Raji (cell line): ENCODE results near the gene GPANK1.

Experiments used
- POLR2A ChIP-seq: IDR thresholded peaks from 2 replicates; pipeline ENCODE4 v1.6.1; 2011; ENCODE audit warnings: low read depth, low read length, control low read depth; ENCODE audit not compliant: insufficient read depth

The GPANK1 gene

DNA sequence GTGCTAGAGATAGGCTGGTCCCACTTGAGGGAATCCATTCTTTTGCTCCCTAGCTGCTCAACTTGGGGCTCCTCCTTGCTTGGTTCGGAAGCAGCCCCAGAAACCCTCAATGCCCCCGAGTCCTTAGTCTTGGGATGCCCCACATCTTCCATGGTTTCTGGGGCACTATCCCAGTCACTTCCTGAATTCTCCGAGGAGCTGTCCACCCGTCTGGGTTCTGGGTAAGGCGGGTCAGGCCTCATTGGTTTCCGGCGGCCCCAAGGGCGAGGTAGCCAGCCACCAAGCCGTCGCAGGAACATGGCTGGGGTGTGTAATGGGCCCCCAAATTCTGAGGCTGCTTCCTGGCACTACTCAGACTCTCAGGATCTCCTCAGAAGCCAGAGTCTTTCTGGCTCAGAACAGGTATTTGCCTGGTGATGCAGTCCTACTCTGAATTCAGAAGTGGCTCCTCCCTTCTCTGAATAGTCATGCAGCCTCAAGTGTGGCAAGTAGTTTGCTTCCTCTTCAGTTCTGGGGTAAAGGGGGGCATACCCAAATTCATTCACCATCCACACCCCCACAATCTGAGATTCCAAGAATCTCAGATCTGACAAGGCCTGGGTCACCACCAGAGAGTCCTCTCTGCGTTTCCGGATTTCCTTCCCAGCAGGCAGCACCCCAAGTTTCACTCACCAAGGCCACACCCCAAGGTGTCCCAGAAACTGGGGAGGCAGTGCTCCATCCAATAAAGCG lies 5.0 kb downstream of the GPANK1 start:
- TF ChIP-seq POLR2A, result no peak

DNA sequence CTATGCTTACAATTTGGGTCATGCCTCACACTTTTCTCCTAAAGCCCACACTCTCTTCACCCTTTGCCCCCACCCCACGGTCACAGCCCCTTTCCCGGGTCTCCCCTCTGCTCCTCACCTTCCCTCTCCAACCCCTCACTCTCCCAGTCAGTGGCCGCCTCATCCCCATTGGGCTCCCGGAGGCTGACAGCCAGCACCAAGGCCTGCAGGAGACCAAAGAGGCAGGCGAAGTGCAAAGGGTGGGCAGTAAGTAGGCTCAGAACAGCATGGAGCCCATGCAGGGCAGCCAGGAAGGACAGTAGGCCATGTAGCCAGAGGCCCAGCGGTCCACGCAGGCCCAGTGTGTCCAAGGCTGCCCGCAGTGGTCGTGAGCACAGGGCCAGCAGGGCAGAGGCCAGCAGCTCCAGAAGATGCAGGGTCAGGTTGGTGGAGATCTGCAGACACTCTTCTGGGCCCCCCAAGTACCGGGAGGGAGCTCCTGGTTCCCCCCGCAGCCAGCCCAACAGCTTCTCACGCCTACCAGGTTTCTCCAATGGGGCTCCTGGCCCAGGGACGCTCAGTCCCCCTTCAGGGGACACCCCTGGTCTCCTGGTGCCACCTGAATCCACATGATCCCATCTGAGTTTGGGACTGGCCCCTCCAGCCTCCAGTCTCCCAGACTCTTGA lies 5.7 kb downstream of the GPANK1 start:
- TF ChIP-seq POLR2A, result no peak

DNA sequence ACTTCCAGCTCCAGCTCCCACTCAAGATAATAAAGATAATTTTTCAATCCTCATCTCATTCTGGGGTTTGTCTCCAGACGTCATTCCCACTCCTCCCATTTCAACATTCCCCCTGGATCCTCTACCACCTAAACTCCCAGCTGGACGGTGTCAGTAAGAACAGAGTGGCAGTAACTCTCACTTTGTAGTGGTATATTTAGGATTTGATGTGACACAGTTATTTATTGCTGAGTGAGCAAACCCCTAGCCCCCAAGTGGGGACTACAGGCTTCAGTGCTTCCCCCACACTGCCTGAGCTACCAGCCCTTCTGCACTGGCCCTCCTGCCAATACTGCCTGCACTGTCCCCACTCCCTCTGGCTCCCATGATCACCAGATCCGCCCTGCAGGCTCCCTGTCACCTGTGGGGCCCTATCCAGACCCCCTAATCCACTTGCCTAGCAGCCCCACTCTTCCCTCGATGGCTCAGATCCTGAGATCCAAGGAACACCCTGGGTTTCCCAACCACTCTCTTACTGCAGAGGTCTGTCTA lies 6.6 kb downstream of the GPANK1 start:
- TF ChIP-seq POLR2A, result no peak

DNA sequence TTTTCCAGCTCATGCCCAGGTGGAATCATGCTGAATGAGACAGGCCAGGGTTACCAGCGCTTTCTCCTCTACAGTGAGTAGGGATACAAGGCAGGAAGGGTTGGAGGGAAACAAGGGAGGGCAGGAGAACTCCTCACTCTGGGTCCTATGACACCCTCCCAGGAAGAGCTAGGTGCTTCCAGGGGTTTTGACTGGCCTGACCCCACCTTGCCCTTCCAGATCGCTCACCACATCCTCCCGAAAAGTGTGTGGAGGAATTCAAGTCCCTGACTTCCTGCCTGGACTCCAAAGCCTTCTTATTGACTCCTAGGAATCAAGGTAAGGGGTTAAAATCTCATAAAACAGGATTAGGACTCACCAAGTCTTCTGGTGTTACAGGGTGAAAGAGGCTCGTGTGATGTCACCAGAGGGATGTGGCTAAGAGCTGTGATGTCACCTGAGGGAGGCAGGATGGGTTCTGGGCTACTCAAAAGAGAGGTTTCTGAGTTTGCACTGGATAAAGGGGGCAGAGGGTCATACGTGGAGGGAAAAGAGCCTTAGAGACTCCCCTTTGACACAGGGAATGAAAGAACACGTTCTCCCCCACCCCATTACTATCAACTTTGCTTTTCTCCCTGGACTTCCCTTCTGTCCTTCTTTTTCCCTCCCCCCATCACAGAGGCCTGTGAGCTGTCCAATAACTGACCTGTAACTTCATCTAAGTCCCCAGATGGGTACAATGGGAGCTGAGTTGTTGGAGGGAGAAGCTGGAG lies 7.2 kb downstream of the GPANK1 start:
- no peak for TF ChIP-seq POLR2A

DNA sequence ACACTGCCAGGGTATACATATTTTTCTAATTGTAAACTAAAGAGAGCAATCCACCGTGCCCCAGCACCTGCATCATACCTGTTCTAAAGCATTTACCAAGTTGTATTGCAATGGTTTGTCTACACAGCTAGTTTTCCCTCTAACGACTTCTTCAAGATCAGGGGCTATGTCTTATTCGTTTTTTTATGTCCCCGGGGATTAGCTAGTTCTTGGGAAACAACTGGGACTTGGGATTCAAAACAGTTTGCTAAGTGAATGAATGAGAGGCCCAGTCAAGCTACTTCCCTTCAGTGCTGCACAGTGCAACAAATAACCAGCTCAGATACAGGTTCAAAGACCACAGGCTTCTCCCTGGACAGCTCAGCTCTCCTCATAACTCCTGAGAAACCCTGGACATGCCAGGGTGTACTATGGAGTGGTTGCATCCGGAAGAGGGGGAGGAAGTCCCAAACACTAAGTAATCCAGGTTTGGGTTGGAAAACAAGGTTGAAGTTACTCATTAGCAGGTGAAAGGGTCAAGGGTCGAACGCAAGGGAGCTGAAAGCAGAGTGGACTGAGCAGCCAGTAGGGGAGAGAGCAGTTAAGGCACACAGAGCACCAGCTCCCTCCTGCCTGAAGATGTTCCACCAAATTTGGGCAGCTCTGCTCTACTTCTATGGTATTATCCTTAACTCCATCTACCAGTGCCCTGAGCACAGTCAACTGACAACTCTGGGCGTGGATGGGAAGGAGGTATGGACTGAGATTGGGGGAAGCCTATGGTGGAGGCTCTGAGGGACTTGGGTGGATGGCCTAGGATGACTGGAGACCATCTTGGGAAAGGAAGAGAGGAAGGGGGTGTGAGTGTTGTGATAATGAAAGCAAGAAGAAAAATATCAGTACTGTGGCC lies 9.2 kb downstream of the GPANK1 start, which contains the start of gene APOM:
Gene APOM, plus strand, starts transcription at position 546 of the 889 bp plus-strand sequence. Its CDS starts 73 bp downstream, at position 619.
- no peak for TF ChIP-seq POLR2A

DNA sequence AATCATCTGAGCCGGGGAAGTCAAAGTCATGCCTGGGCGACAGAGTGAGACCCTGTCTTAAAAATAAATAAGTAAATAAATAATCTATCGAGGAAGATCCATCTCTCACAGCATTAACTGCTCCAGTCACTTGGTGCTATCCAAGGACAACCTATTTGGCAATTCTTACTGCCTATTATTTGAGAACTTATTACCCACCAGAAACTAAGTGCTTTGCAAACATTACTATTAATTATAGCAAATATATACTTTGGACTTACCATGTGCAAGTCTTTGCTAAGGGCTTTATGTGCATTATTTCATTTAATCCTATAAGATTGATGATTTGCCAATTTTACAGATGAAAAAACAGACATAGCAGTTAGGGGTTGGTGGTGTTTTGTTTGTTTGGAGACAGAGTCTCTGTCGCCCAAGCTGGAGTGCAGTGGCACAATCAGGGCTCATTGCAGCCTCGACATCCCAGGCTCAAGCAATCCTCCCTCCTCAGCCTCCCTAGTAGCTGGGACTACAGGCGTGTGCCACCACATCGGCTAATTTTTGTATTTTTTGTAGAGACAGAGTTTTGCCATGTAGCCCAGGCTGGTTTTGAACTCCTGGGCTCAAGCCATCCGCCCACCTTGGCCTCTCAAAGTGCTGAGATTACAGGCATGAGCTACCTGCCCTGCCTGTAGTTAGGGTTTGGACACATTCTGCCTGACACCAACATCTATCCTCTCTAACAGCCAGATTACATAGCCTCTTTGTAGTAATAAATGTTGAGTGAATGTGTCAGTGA lies 10.0 kb downstream of the GPANK1 start:
- no peak for TF ChIP-seq POLR2A

DNA sequence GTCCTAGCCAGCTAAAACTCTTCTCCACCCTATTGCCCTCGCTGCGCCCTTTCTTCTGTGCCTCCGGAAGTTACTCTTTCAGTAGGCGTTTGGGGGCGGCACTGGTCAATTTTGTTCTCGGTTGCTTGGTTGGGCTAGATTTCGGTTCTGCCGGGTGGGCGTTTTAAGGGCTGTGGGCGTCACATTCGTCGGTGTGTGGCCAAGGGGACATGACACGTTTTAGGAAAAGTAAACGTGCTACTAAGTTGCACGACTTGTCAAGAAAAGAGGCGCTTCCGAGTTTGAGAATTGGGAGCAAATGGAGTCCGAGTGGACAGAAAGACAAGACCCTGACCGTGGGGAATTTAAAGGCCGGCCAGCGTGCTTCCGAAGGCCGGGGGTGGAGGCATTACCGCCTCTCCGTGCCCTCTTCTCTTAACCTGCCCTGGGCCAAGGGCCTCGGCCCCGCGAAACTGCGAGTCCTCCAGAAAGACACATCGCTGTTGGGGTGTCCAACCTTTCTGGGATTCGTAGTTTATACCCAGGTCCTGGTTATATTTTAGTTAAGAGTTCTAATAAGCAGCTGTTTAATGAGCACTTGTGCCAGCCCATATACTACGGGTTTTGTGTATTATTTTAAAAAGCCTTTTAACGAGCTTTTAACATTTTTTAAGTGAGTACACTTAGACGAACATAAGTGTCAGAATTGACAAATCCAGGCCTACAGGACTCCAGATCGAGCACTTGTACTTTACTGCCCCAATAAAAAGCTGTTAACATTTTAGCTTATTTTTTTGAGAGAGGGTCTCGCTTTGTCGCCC lies 11.7 kb downstream of the GPANK1 start:
- TF ChIP-seq POLR2A, result peak; percentile 68

DNA sequence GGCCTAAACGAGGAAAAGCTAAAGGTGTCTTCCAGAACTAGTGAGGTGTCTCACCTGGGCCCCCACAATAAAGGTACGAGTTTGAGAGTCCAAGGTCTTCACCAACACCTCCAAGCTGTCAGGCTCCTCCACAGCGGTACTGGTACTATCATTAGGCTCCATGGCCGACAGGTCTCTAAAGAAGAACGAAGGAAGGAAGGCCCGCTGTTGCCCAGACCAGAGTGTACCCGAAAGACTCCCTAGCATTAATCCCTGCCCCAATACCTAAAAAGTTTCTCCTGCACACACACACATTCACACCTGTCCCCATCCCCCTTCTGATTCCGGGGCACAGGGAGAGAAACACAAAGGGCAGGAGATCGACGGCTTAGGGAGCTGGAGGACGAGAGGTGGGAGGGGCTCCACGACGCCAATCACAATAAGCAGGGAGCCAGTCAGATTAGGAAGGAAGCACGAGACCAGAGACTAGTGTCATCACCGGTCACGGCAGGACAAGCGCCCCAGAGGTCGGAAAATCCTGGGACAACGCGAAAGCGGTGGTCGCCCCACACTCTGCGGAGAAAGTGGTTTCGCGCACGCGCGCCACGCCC lies 13.1 kb downstream of the GPANK1 start:
- no peak for TF ChIP-seq POLR2A

DNA sequence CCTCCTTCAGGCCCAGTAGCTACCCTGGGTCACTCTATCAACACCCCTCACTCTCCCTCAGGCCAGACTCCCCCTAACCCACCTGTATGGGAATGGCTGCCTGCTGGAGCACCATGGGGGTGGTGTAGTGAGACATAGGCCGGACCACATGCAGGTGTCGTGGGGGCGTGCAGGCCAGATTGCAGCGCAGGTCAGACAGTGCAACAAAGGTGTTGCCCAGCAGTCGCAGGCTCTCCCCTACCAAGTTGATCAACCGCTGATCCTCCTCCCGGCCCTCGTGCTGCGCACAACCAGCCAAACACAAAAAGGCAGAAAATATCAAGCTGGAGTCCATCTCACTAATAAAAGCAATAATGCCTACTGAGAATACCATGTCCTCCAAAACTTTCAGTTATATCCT lies 19.5 kb downstream of the GPANK1 start:
- no peak for TF ChIP-seq POLR2A

DNA sequence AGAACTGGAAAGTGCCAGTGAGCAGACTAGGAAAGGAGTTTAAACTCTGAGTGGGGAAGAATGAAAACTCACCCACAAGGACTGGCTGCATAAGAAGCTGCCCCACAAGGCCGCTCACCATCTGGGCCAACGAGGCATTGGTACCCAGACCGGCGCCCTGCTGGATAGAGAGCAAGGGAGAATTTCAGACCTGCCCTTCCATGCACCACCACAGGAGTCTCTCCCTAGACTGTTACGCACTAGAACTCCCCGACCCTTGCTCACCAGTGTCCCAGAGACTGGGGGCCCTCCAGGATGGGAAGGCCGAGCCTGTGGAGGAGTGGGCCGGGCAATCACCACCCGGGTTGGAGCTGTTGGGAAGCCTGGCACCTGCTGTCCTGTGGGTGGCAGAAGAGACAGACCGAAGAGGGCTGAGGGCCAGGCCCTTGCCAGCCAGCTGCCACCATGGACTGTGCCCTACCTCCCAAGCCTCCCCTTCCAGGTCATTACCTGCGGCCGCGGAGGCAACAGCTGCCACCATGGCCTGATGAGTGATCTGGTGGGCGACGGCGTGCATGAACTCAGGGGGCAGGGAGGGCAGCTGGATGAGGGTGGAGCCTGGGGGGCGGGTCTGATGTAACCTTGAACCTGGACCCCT lies 20.9 kb downstream of the GPANK1 start:
- TF ChIP-seq POLR2A, result no peak

DNA sequence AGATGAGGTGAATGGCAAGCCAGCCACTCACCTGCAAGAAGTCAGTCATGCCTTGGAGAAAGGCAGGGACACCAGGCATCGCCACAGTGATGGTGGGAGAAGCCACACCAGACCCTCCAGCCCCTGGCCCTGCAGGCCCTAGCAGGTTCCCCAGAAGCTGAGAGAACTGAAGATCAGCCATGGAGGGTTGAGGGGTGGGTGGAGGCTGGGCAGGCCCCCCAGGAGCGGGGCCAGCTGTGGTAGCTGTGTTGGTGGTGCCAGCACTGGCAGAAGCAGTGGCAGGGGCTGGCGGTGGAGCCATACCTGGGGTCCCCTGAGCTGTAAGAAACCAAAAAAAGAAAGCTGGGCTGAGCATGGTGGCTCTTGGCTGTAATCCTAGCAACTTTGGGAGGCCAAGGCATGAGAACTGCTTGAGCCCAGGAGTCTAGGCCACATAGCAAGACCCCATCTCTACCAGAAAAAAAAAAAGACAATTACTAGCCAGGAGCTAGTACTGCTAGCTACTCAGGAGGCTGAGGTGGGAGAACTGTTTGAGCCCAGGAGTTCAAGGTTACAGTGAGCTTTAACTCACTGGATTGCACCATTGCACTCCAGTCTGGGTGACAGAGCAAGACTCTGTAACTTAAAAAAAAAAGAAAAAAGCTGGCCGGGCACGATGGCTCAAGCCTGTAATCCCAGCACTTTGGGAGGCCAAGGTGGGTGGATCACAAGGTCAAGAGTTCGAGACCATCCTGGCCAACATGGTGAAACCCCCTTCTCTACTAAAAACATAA lies 21.8 kb downstream of the GPANK1 start:
- no peak for TF ChIP-seq POLR2A

DNA sequence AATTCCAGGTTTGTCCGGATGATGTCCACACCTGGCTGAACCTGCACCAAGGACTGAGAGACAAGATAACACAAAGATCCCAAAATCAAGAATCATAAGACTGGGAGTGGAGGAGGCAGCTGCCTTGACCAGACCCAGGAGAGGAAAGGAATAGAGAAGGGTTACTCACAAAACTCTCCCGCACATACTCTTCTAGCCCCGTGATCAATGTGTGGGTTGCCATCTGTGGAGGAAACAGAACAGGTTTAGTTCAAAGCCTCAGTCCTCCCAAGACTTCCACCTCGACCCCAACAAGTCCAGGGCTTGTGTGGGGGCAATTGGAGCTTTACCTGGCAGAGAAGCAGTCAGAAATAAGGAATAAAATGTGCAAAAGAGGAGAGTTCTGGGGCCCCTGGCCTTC lies 23.4 kb downstream of the GPANK1 start:
- no peak for TF ChIP-seq POLR2A
